ENCODE measurements around the gene HIPK4.

GRCh38 chr19:40342644-40343311 lies 47.2 kb downstream of the HIPK4 start:
- TF ChIP-seq POLR2AphosphoS5 (IDR thresholded peaks at IDR 0.05; ENCODE audit: low read depth, low read length): no peak
- no peak for TF ChIP-seq TAF1 (IDR thresholded peaks at IDR 0.05; ENCODE audit: borderline replicate concordance, insufficient read depth, low read length)
- no peak for TF ChIP-seq SIN3A (IDR thresholded peaks at IDR 0.05; ENCODE audit: borderline replicate concordance, insufficient read depth, low read length)
- TF ChIP-seq REST (IDR thresholded peaks at IDR 0.05; ENCODE audit: insufficient read depth in 1 of 2, low read depth in 2 of 2, low read length in 2 of 2): no peak
- TF ChIP-seq FOXP2 (optimal IDR thresholded peaks at IDR 0.05; ENCODE audit: borderline replicate concordance, extremely low read depth, extremely low read length, insufficient read depth): no peak
